Body of pancreas (tissue), 4 donors: ENCODE data around the gene PRODH2. TPM values are rescaled to one million over a fixed set of nuclear protein-coding genes. Genes with fewer than 3 reads are reported as not detected.

Source experiments
- ATAC-seq: fragments of 150-250 bp; one replicate; pipeline ENCODE4 v1.9.1; 2016
- DNase-seq, 4 donors: peaks; one replicate each; pipeline ENCODE4 v3.0.0-alpha.2; 2019
- H3K27ac ChIP-seq, 4 donors: fragments of 200-600 bp; sonication (generic); 1 replicate in 3 of 4; 2 replicates in 1 of 4; pipeline versions ENCODE4 v1.5.1 to v1.6.1; 2016 to 2019; ENCODE audit warnings: mild to moderate bottlenecking in 1 of 4, mixed read lengths in 1 of 4, moderate library complexity in 1 of 4
- H3K27me3 ChIP-seq, 2 donors: fragments of 200-600 bp; sonication (generic); one replicate each; pipeline ENCODE4 v1.6.0; 2016; ENCODE audit warnings: mild to moderate bottlenecking in 1 of 2
- H3K36me3 ChIP-seq, 2 donors: fragments of 200-600 bp; sonication (generic); replicated peaks in 1 of 2; 2 replicates each; pipeline ENCODE4 v1.5.1; 2016; ENCODE audit warnings: low read depth in 2 of 2; ENCODE audit not compliant: insufficient read depth in 1 of 2
- H3K4me1 ChIP-seq: fragments of 200-600 bp; sonication (generic); one replicate; pipeline ENCODE4 v1.6.0; 2016
- H3K4me3 ChIP-seq, 2 donors: fragments of 200-600 bp; sonication (generic); 1 replicate in 1 of 2; 2 replicates in 1 of 2; pipeline ENCODE4 v1.5.1; 2016 to 2019
- H3K9me3 ChIP-seq, 3 donors: fragments of 200-600 bp; sonication (generic); 1 replicate in 2 of 3; 2 replicates in 1 of 3; pipeline ENCODE4 v1.5.1; 2016
- POLR2A ChIP-seq, 3 donors: fragments of 450-650 bp; IDR thresholded peaks; one replicate each; pipeline ENCODE4 v1.6.1; 2016; ENCODE audit warnings: antibody characterized with exemption in 3 of 3, mild to moderate bottlenecking in 2 of 3
- WGBS, 2 donors: methylation state at CpG; one replicate each; pipeline ENCODE4 v1.1.5; 2017; 5-methylcytosine and 5-hydroxymethylcytosine counted together
- intact Hi-C: fragments of 100-400 bp; cut with DNase I; formaldehyde crosslinking; loops from one replicate; pipeline ENCODE4 v1.15.1; 2023
- total RNA-seq, 2 donors: library from RNA; depleted of rRNA; stranded (reverse); fragments of >200 nt; gene quantifications; one replicate each; pipeline ENCODE4 v1.1.0, GENCODE V29; 2016
- TF ChIP-seq, protein P1 (sequence below), 7 experiments: fragments of 450-650 bp in 4 of 7; fragments of 200-600 bp in 3 of 7; sonication (generic) in 3 of 7; IDR thresholded peaks; one replicate each; pipeline ENCODE4 v1.5.1; 2016 to 2019; ENCODE audit warnings: antibody characterized with exemption in 7 of 7

PRODH2 gene
- total RNA-seq, 2 donors from 2014 or later = 0.99 to 3.9 TPM

DNA sequence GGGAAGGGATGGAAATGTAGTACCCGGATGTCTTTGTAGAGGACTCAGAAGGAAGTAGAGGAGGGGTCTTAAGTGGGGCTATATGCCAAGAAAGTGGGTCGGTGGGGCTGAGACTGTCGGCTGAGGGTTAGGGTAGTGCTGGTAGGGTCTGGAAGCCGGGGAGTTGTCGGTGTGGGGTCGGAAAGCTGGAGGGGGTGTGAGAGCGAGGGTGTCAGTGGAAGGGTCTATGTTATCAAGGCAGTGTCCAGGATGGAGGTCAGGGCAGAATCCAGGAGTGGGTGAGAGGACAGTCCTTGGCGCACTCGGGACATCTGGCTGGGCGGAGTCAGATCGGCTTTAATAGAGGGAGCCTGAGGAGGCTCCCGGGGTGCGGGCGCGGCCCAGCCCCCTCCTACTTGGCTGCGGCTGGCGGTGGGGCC, 57.5 kb downstream of the PRODH2 start:
- peaks cover 30% of the 10 kb centered on the region for H3K4me1 ChIP-seq
- H3K4me3 ChIP-seq = no peak overlapping the region
- TF ChIP-seq POLR2A (IDR thresholded peaks at IDR 0.05) = no peak
- TF ChIP-seq, protein P1, sequence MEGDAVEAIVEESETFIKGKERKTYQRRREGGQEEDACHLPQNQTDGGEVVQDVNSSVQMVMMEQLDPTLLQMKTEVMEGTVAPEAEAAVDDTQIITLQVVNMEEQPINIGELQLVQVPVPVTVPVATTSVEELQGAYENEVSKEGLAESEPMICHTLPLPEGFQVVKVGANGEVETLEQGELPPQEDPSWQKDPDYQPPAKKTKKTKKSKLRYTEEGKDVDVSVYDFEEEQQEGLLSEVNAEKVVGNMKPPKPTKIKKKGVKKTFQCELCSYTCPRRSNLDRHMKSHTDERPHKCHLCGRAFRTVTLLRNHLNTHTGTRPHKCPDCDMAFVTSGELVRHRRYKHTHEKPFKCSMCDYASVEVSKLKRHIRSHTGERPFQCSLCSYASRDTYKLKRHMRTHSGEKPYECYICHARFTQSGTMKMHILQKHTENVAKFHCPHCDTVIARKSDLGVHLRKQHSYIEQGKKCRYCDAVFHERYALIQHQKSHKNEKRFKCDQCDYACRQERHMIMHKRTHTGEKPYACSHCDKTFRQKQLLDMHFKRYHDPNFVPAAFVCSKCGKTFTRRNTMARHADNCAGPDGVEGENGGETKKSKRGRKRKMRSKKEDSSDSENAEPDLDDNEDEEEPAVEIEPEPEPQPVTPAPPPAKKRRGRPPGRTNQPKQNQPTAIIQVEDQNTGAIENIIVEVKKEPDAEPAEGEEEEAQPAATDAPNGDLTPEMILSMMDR (IDR thresholded peaks at IDR 0.05) = no peak
- ATAC-seq (no peak), DNase-seq (no peak)
- H3K27ac ChIP-seq = peak overlapping the region in 3 of 4 donors; percentile 19 to 56 (median 22)
- intact Hi-C loops = no loop called here
- H3K27me3 ChIP-seq = no peaks in the 10 kb centered on the region
- no peaks in the 10 kb centered on the region for H3K9me3 ChIP-seq
- WGBS, 2 donors = 75 to 83% methylated on average over 17 of the region's 17 CpGs
- peaks cover 0 to 7% of the 10 kb centered on the region in 2 donors for H3K36me3 ChIP-seq

DNA sequence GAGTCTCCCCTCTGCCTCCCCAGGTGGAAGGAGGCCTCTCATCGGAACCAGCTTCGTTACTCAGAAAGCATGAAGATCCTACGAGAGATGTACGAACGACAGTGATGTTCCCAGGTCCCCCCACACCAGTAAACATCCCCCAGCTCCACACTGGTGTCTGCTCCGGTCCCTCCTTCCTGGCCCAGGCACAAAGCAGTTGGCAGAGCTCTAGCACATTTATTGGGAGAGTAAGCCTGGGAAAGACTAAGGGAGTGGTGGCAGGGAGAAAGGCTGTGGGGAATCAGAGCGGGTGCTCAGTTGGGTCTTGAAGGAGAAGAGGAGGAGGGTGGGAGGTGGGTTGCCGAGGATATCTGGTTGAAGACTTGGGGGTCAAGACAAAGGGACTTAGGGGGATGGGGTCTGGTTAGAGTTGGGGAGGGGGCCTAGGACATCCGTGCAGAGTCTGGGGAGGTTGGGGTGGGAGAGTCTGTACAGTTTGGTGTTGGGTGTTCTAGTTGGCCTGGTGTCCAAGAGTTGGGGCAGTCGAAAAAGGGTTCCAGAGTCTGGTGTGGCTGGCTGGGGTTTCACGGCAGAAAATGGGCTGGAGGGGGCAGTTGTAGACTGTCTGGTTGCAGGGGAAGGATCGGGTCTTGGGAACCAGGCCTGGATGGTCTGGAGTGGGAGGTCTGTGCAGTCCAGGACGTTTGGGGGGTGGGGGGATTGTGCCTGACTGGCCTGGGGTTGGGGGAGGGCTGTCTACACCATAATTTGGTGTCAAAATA, 58.1 kb downstream of the PRODH2 start:
- TF ChIP-seq POLR2A (IDR thresholded peaks at IDR 0.05) = no peak
- TF ChIP-seq, protein P1 (IDR thresholded peaks at IDR 0.05) = no peak
- H3K27ac ChIP-seq = peak overlapping the region in 2 of 4 donors; percentile 22 to 56
- peaks cover 33% of the 10 kb centered on the region for H3K4me1 ChIP-seq
- ATAC-seq (no peak), DNase-seq (no peak)
- intact Hi-C loops = no loop called here
- 77 to 84% methylated on average over 13 of the region's 13 CpGs for WGBS, 2 donors
- no peak overlapping the region for H3K4me3 ChIP-seq
- no peaks in the 10 kb centered on the region for H3K27me3 ChIP-seq
- H3K9me3 ChIP-seq = no peaks in the 10 kb centered on the region
- peaks cover 0 to 7% of the 10 kb centered on the region in 2 donors for H3K36me3 ChIP-seq

DNA sequence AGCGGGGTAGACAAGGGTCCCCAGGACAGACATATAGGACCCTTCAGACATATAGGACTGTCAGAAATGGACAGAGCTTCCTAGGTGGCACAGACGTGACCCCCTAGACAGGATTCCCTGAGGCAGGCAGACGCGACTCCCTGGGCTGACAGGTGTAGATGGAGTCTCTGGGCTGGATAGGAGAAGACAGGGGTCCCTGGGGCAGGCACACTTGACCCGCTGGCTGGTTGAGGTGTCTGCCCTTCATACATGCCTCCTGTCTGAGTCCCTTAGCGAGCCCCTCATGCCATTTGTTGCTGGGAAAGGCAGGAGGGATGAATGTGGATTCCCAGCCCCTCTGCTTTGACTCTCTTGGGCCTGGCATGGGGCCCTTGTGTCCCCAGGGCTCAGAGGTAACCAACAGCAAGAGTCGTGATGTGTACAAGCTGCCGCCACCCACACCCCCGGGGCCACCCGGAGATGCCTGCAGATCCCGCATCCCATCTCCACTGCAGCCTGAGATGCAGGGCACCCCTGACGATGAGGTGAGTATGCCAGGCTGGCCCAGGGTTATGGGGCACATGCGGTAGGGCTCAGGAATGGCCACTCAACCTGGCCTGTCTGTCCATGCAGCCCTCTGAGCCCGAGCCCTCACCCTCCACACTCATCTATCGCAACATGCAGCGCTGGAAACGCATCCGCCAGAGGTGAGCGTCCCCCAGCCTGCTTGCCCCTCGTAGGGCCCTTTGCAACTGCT, 58.8 kb downstream of the PRODH2 start:
- H3K27ac ChIP-seq = peak overlapping the region in 1 of 4 donors; percentile 2
- H3K4me1 ChIP-seq = peaks cover 34% of the 10 kb centered on the region
- TF ChIP-seq, protein P1 (IDR thresholded peaks at IDR 0.05) = no peak
- no peak for TF ChIP-seq POLR2A (IDR thresholded peaks at IDR 0.05)
- H3K36me3 ChIP-seq = peaks cover 0 to 7% of the 10 kb centered on the region in 2 donors
- H3K27me3 ChIP-seq = no peaks in the 10 kb centered on the region
- no peak for ATAC-seq
- 90 to 91% methylated on average over 9 to 19 of the region's 20 CpGs for WGBS, 2 donors
- DNase-seq = peak in 1 of 4 donors; percentile 12
- intact Hi-C loops = no loop called here
- H3K4me3 ChIP-seq = no peak overlapping the region
- H3K9me3 ChIP-seq = no peaks in the 10 kb centered on the region

DNA sequence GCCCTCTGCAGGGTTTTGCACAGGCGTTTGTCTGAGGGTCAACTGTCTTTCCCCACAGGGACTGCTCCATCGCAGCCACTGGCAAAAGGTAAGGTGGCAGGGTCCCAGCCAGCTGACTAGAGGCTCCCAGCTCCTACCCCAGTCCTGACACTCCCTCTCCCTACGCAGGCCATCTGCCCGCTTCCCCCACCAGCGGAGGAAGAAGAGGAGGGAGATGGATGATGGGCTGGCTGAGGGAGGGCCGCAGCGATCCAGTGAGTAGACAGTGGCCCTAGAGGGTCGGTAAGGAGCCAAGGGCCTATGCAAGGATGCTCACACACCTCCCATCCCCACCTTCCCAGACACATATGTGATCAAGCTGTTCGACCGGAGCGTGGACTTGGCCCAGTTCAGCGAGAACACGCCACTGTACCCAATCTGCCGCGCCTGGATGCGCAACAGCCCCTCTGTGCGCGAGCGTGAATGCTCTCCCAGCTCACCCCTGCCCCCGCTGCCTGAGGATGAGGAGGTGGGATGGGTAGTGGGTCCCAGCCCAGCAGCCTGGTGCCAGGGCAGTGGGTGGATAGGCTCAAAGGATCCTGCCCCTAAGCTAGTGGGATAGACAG, 59.8 kb downstream of the PRODH2 start:
- Histone ChIP-seq H3K9me3 (no peaks in the 10 kb centered on the region), H3K27me3 (no peaks in the 10 kb centered on the region), H3K4me3 (no peak overlapping the region), H3K4me1 (peaks cover 33% of the 10 kb centered on the region), H3K27ac (no peak overlapping the region), H3K36me3 (peaks cover 0 to 7% of the 10 kb centered on the region in 2 donors)
- TF ChIP-seq, protein P1 (IDR thresholded peaks at IDR 0.05) = no peak
- no peak for TF ChIP-seq POLR2A (IDR thresholded peaks at IDR 0.05)
- no peak for DNase-seq
- ATAC-seq = no peak
- WGBS, 2 donors = 88 to 96% methylated on average over 14 to 20 of the region's 20 CpGs
- intact Hi-C loops = no loop called here
